Esophagus muscularis mucosa (tissue), 4 donors: ENCODE measurements around the gene PAX9. TPM values are rescaled to one million over a fixed set of nuclear protein-coding genes. Genes with fewer than 3 reads are reported as not detected.

Experiments used
- DNase-seq: peaks from one replicate; pipeline ENCODE4 v3.0.0-alpha.2; 2017; ENCODE audit errors: extremely low spot score
- H3K27ac ChIP-seq, 4 donors: fragments of 200-600 bp; sonication (generic); replicated peaks in 1 of 4; 1 replicate in 3 of 4; 2 replicates in 1 of 4; pipeline ENCODE4 v1.5.1; 2016 to 2019; ENCODE audit warnings: mild to moderate bottlenecking in 1 of 4
- H3K27me3 ChIP-seq, 4 donors: fragments of 200-600 bp; sonication (generic); one replicate each; pipeline versions ENCODE4 v1.5.1 to v1.6.0; 2016 to 2019
- H3K36me3 ChIP-seq, 4 donors: fragments of 200-600 bp; sonication (generic); one replicate each; pipeline ENCODE4 v1.5.1; 2016 to 2019
- H3K4me1 ChIP-seq, 4 donors: fragments of 200-600 bp; sonication (generic); one replicate each; pipeline ENCODE4 v1.5.1; 2016 to 2019
- H3K4me3 ChIP-seq, 4 donors: fragments of 200-600 bp; sonication (generic); 1 replicate in 2 of 4; 2 replicates in 2 of 4; pipeline ENCODE4 v1.5.1; 2016 to 2019; ENCODE audit warnings: mild to moderate bottlenecking in 4 of 4, moderate library complexity in 1 of 4
- H3K9me3 ChIP-seq, 4 donors: fragments of 200-600 bp; sonication (generic); 1 replicate in 3 of 4; 2 replicates in 1 of 4; pipeline ENCODE4 v1.5.1; 2016 to 2019
- CTCF ChIP-seq, 3 experiments: fragments of 200-600 bp in 2 of 3; fragments of 450-650 bp in 1 of 3; sonication (generic) in 2 of 3; IDR thresholded peaks; one replicate each; pipeline ENCODE4 v1.5.1; 2017 to 2019; ENCODE audit warnings: antibody characterized with exemption in 3 of 3, mild to moderate bottlenecking in 2 of 3, moderate library complexity in 1 of 3
- EP300 ChIP-seq: sonication (generic); formaldehyde crosslinking; IDR thresholded peaks from one replicate; pipeline ENCODE4 v1.6.1; 2017; ENCODE audit warnings: antibody characterized with exemption
- POLR2A ChIP-seq: fragments of 450-650 bp; IDR thresholded peaks from one replicate; pipeline ENCODE4 v1.6.1; 2017; ENCODE audit warnings: antibody characterized with exemption, moderate library complexity, mild to moderate bottlenecking, low read depth
- POLR2AphosphoS5 ChIP-seq, 2 donors: sonication (generic); formaldehyde crosslinking; IDR thresholded peaks; one replicate each; pipeline ENCODE4 v1.6.1; 2017; ENCODE audit warnings: antibody characterized with exemption in 2 of 2
- whole genome bisulfite sequencing: methylation state at CpG from one replicate; pipeline ENCODE4 v1.1.5; 2018; 5-methylcytosine and 5-hydroxymethylcytosine counted together
- intact Hi-C: fragments of 100-400 bp; cut with DNase I; formaldehyde crosslinking; loops from one replicate; pipeline ENCODE4 v1.15.1; 2023
- total RNA-seq, 4 donors: library from RNA; depleted of rRNA; stranded (reverse); fragments of >200 nt; gene quantifications; one replicate each; pipeline versions ENCODE4 v1.1.0 to v1.2.1, GENCODE V29; 2016

Gene PAX9
- total RNA-seq, 4 donors from 2014 or later, result 0.50 to 2.1 (median 0.77) TPM

GRCh38 chr14:36658123-36659009, 3.3 kb upstream of the PAX9 start:
- H3K9me3 ChIP-seq, result no peaks in the 10 kb centered on the region
- H3K27me3 ChIP-seq, result peaks cover 18 to 100% (median 87%) of the 10 kb centered on the region in 4 donors
- WGBS, result 2% methylated on average over 7 of the region's 55 CpGs
- peak overlapping the region in 1 of 4 donors; percentile 40 for H3K27ac ChIP-seq
- peak overlapping the region; percentile 32 to 49 (median 44) for H3K4me3 ChIP-seq
- H3K4me1 ChIP-seq, result peaks cover 55 to 83% (median 71%) of the 10 kb centered on the region in 4 donors
- H3K36me3 ChIP-seq, result no peaks in the 10 kb centered on the region
- intact Hi-C loops, result no loop called here
- no peak for DNase-seq
- TF ChIP-seq POLR2A (no peak), CTCF (IDR thresholded peaks at IDR 0.05) (no peak), EP300 (no peak), POLR2AphosphoS5 (IDR thresholded peaks at IDR 0.05) (no peak)

GRCh38 chr14:36659010-36659821, 2.4 kb upstream of the PAX9 start:
- Histone ChIP-seq H3K4me3 (peak overlapping the region in 3 of 4 donors; percentile 44 to 49 (median 44)), H3K27ac (no peak overlapping the region), H3K9me3 (no peaks in the 10 kb centered on the region), H3K36me3 (no peaks in the 10 kb centered on the region), H3K27me3 (peaks cover 22 to 100% (median 87%) of the 10 kb centered on the region in 4 donors), H3K4me1 (peaks cover 63 to 88% (median 80%) of the 10 kb centered on the region in 4 donors)
- DNase-seq, result no peak
- WGBS, result 19% methylated on average over 24 of the region's 35 CpGs
- TF ChIP-seq EP300 (no peak), CTCF (IDR thresholded peaks at IDR 0.05) (no peak), POLR2AphosphoS5 (IDR thresholded peaks at IDR 0.05) (no peak), POLR2A (no peak)
- intact Hi-C loops, result no loop called here

GRCh38 chr14:36659822-36660735, 1.6 kb upstream of the PAX9 start:
- TF ChIP-seq EP300 (no peak), POLR2A (no peak), CTCF (IDR thresholded peaks at IDR 0.05) (no peak), POLR2AphosphoS5 (IDR thresholded peaks at IDR 0.05) (no peak)
- H3K4me1 ChIP-seq, result peaks cover 66 to 82% (median 76%) of the 10 kb centered on the region in 4 donors
- 20% methylated on average over 9 of the region's 19 CpGs for WGBS
- H3K36me3 ChIP-seq, result no peaks in the 10 kb centered on the region
- no peak overlapping the region for H3K27ac ChIP-seq
- peaks cover 22 to 100% (median 85%) of the 10 kb centered on the region in 4 donors for H3K27me3 ChIP-seq
- intact Hi-C loops, result no loop called here
- H3K9me3 ChIP-seq, result no peaks in the 10 kb centered on the region
- no peak for DNase-seq
- peak overlapping the region in 1 of 4 donors; percentile 15 for H3K4me3 ChIP-seq

- peaks cover 63 to 79% (median 72%) of the 10 kb centered on the region in 4 donors for H3K4me1 ChIP-seq
- H3K36me3 ChIP-seq, result no peaks in the 10 kb centered on the region
- no peaks in the 10 kb centered on the region for H3K9me3 ChIP-seq
- no peak for TF ChIP-seq POLR2A
- no peak for TF ChIP-seq EP300
- TF ChIP-seq CTCF (IDR thresholded peaks at IDR 0.05), result no peak
- TF ChIP-seq POLR2AphosphoS5 (IDR thresholded peaks at IDR 0.05), result no peak
- intact Hi-C loops, result no loop called here
- no peak overlapping the region for H3K27ac ChIP-seq
- peak overlapping the region; percentile 40 to 48 (median 44) for H3K4me3 ChIP-seq
- WGBS, result 14% methylated on average over 27 of the region's 35 CpGs
- peaks cover 18 to 100% (median 85%) of the 10 kb centered on the region in 4 donors for H3K27me3 ChIP-seq
- DNase-seq, result no peak
These were observed 739 bp upstream of the PAX9 start for GRCh38 chr14:36660736-36661505.
